T-helper 2 cell treated with Interferon-gamma antibody and Interleukin-4, amounts not matched to agents 100 ng/mL and 5 ng/mL, for 36 hours (primary cell): Measurements from ENCODE around the gene CRTC1. TPM values are rescaled to one million over a fixed set of nuclear protein-coding genes. Genes with fewer than 3 reads are reported as not detected.

Experiments
- intact Hi-C: fragments of 100-400 bp; cut with micrococcal nuclease; formaldehyde crosslinking; loops from one replicate; pipeline ENCODE4 v1.15.1; 2023
- total RNA-seq: library from RNA; stranded (reverse); gene quantifications from 2 replicates; pipeline ENCODE4 v1.2.3, GENCODE V29; 2022

The CRTC1 gene
- total RNA-seq, 1 donor from 2014 or later = 8.2 TPM

- intact Hi-C loops = loop anchor here (1.0 kb wide), 2 partner anchors 88 to 309 kb away; partner anchors contain the start of genes COPE, DDX49 and ELL
These were observed 148.2 kb downstream of the CRTC1 start, which contains the start of gene UPF1 for GRCh38 chr19:18831524-18832305. TSS of gene UPF1 (plus strand) at chr19:18831959. CDS start at chr19:18832210, 251 bp downstream.

Other genes with a start within 250 kb of the CRTC1 start
- 22.6 and 26.0 TPM in 2 replicates for gene ISYNA1, start 245.5 kb upstream of the CRTC1 start, total RNA-seq
- gene ELL, start 161.6 kb upstream of the CRTC1 start, total RNA-seq = 23.3 and 23.4 TPM in 2 replicates
- gene FKBP8, start 140.1 kb upstream of the CRTC1 start, total RNA-seq = 191 and 201 TPM in 2 replicates
- gene KXD1, start 125.8 kb upstream of the CRTC1 start, total RNA-seq = 102 and 103 TPM in 2 replicates
- gene UBA52, start 111.8 kb upstream of the CRTC1 start, total RNA-seq = 1,575 and 1,597 TPM in 2 replicates
- 93.8 and 96.1 TPM in 2 replicates for gene REX1BD, start 94.9 kb upstream of the CRTC1 start, total RNA-seq
- not detected in 2 replicates for gene CRLF1, start 76.9 kb upstream of the CRTC1 start, total RNA-seq
- gene TMEM59L, start 70.8 kb upstream of the CRTC1 start, total RNA-seq = not detected in 2 replicates
- gene KLHL26, start 46.7 kb upstream of the CRTC1 start, total RNA-seq = 10.5 and 11.7 TPM in 2 replicates
- gene COMP, start 107.6 kb downstream of the CRTC1 start, total RNA-seq = not detected in 2 replicates
- gene UPF1, start 148.3 kb downstream of the CRTC1 start, total RNA-seq = 100 and 102 TPM in 2 replicates
- not detected in 2 replicates for gene CERS1, start 212.5 kb downstream of the CRTC1 start, total RNA-seq
- gene COPE, start 235.7 kb downstream of the CRTC1 start, total RNA-seq = 262 TPM in 2 replicates
- 58.7 and 63.4 TPM in 2 replicates for gene DDX49, start 236.0 kb downstream of the CRTC1 start, total RNA-seq